ENCODE measurements around the gene LRRC27. TPM values are rescaled to one million over a fixed set of nuclear protein-coding genes. Genes with fewer than 3 reads are reported as not detected.

Gene LRRC27
- total RNA-seq, 3 donors from 2014 or later = 6.2 to 19.3 (median 8.2) TPM

DNA sequence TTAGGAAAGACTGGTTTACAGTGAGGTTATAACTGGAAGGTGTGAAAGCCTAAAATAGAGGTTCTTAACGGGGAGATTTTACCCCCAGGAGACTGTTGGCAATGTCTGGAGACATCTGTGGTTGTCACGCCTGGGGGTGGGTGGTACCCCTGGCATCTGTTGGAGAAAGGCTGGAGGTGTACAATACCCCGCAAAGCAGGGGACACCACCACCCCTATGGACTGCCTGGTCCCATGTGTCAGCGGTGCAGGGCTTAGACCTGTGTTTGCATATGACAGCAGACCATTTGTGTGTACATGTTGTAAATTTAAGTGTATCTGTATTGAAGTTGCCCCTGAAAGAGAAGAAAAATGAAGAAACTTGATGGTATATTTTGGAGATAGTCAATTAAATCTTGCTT, 9.8 kb downstream of the LRRC27 start:
- no peak overlapping the region for H3K27ac ChIP-seq
- no peak overlapping the region for H3K4me3 ChIP-seq
- H3K4me1 ChIP-seq = no peaks in the 10 kb centered on the region
- no peaks in the 10 kb centered on the region for H3K36me3 ChIP-seq
- TF ChIP-seq, protein P1, sequence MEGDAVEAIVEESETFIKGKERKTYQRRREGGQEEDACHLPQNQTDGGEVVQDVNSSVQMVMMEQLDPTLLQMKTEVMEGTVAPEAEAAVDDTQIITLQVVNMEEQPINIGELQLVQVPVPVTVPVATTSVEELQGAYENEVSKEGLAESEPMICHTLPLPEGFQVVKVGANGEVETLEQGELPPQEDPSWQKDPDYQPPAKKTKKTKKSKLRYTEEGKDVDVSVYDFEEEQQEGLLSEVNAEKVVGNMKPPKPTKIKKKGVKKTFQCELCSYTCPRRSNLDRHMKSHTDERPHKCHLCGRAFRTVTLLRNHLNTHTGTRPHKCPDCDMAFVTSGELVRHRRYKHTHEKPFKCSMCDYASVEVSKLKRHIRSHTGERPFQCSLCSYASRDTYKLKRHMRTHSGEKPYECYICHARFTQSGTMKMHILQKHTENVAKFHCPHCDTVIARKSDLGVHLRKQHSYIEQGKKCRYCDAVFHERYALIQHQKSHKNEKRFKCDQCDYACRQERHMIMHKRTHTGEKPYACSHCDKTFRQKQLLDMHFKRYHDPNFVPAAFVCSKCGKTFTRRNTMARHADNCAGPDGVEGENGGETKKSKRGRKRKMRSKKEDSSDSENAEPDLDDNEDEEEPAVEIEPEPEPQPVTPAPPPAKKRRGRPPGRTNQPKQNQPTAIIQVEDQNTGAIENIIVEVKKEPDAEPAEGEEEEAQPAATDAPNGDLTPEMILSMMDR (IDR thresholded peaks at IDR 0.05) = no peak
- no peak for TF ChIP-seq POLR2AphosphoS5 (IDR thresholded peaks at IDR 0.05)
- no peak for TF ChIP-seq POLR2A (IDR thresholded peaks at IDR 0.05)
- no peaks in the 10 kb centered on the region for H3K27me3 ChIP-seq
- intact Hi-C loops (cut with DNase I; ENCODE audit: low total_unique reads) = loop anchor here (5.0 kb wide), 1 partner anchor 234 kb away; no protein-coding TSS in a partner anchor
- H3K9me3 ChIP-seq = no peaks in the 10 kb centered on the region
- no peak for DNase-seq (ENCODE audit: low spot score in 2 of 2)

DNA sequence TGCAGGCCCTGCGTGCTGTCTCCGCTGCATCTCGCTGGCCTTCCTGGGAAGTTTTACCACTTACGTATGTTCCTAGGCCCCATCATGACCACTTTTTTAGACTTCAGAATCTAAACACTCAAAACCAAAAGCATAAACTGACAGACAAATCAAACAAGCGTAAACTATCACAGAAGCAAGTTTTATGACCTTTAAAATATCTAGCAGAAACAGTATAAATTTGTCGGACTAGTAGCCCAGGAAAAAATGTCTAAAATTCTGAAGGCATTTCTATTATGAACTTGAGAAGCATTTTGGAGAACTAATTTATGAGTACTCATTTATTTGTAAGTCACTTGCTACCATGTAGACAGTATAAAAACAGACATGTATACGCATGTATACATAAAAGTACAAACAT, 10.6 kb downstream of the LRRC27 start:
- intact Hi-C loops (cut with DNase I; ENCODE audit: low total_unique reads) = loop anchor here (5.0 kb wide), 1 partner anchor 235 kb away; no protein-coding TSS in a partner anchor
- no peaks in the 10 kb centered on the region for H3K27me3 ChIP-seq
- no peaks in the 10 kb centered on the region for H3K4me1 ChIP-seq
- no peak for TF ChIP-seq POLR2AphosphoS5 (IDR thresholded peaks at IDR 0.05)
- TF ChIP-seq POLR2A (IDR thresholded peaks at IDR 0.05) = no peak
- TF ChIP-seq, protein P1 (IDR thresholded peaks at IDR 0.05) = no peak
- H3K27ac ChIP-seq = no peak overlapping the region
- no peak for DNase-seq (ENCODE audit: low spot score in 2 of 2)
- no peaks in the 10 kb centered on the region for H3K9me3 ChIP-seq
- no peaks in the 10 kb centered on the region for H3K36me3 ChIP-seq
- H3K4me3 ChIP-seq = no peak overlapping the region

DNA sequence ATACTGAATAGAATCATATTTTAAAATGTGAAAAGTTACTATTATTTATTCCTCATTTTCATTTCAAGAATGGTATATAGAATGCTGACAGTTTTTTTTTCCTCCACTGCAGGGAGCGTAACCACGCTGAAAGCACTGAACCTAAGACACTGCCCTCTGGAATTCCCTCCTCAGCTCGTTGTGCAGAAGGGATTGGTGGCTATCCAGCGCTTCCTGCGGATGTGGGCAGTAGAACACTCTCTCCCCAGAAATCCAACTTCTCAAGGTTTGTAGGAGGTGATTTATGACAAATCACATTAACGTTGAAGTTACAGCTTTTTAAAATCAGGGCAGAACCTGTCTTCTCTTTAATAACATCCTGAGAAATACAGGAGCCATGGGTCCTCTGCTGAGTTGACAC, 12.4 kb downstream of the LRRC27 start:
- no peak for DNase-seq (ENCODE audit: low spot score in 2 of 2)
- Histone ChIP-seq H3K9me3 (no peaks in the 10 kb centered on the region), H3K4me3 (no peak overlapping the region), H3K27ac (no peak overlapping the region), H3K4me1 (no peaks in the 10 kb centered on the region), H3K36me3 (no peaks in the 10 kb centered on the region), H3K27me3 (no peaks in the 10 kb centered on the region)
- intact Hi-C loops (cut with DNase I; ENCODE audit: low total_unique reads) = loop anchor here (5.0 kb wide), 1 partner anchor 237 kb away; no protein-coding TSS in a partner anchor
- TF ChIP-seq POLR2AphosphoS5 (IDR thresholded peaks at IDR 0.05) = no peak
- TF ChIP-seq, protein P1 (IDR thresholded peaks at IDR 0.05) = no peak
- TF ChIP-seq POLR2A (IDR thresholded peaks at IDR 0.05) = no peak

DNA sequence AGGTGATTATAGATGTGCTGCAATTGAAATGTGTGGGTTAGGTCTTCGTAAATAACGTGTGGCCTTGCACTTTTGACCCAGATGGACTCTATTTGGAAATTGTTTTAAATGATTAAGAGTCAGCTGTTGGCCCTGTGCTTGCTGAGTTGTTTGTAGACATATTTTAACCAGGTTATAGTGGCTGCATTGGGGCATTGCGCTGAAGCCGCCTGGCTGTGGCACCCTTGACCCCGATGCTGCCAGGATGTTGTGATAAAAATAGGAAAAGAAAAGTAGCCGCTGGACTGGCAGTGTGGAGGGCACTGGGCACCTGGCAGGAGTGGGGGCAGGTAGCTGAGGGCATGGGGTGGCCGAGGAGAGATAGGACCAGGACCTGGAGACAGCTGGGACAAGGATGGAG, 13.4 kb downstream of the LRRC27 start:
- no peak for DNase-seq (ENCODE audit: low spot score in 2 of 2)
- no peaks in the 10 kb centered on the region for H3K9me3 ChIP-seq
- intact Hi-C loops (cut with DNase I; ENCODE audit: low total_unique reads) = no loop called here
- H3K4me1 ChIP-seq = no peaks in the 10 kb centered on the region
- H3K27ac ChIP-seq = no peak overlapping the region
- H3K36me3 ChIP-seq = no peaks in the 10 kb centered on the region
- no peak overlapping the region for H3K4me3 ChIP-seq
- no peaks in the 10 kb centered on the region for H3K27me3 ChIP-seq
- no peak for TF ChIP-seq POLR2AphosphoS5 (IDR thresholded peaks at IDR 0.05)
- TF ChIP-seq POLR2A (IDR thresholded peaks at IDR 0.05) = no peak
- TF ChIP-seq, protein P1 (IDR thresholded peaks at IDR 0.05) = no peak

DNA sequence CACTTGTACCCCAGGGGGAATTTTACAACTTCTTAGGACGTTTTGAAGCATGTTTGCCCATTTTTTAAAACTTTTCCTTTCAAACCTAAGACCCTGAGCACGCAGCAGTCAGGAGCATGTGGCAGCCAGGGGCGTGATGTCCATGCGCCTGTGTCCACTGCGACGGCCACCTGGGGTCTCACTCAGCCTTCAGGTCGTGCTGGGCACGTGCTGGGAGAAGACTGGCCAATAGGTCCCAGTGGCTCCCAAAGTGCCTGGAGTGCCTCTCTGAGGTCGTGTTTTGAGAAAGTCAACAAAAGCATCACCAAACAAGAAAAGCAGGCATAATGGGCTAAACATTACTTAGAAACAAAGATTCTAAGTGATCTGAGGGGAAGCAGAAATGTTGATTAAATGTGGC, 14.8 kb downstream of the LRRC27 start:
- intact Hi-C loops (cut with DNase I; ENCODE audit: low total_unique reads) = no loop called here
- TF ChIP-seq POLR2A (IDR thresholded peaks at IDR 0.05) = no peak
- TF ChIP-seq POLR2AphosphoS5 (IDR thresholded peaks at IDR 0.05) = no peak
- TF ChIP-seq, protein P1 (IDR thresholded peaks at IDR 0.05) = no peak
- Histone ChIP-seq H3K4me1 (no peaks in the 10 kb centered on the region), H3K4me3 (no peak overlapping the region), H3K36me3 (no peaks in the 10 kb centered on the region), H3K27me3 (no peaks in the 10 kb centered on the region), H3K9me3 (no peaks in the 10 kb centered on the region), H3K27ac (no peak overlapping the region)
- no peak for DNase-seq (ENCODE audit: low spot score in 2 of 2)

Data from breast epithelium (tissue), 4 donors.